ENCODE results near the gene SMARCB1.

The SMARCB1 gene

GRCh38 chr22:23804781-23805291 lies 18.1 kb downstream of the SMARCB1 start:
- DNase-seq = no peak

- no peak for DNase-seq
Measured at GRCh38 chr22:23806837-23807236, 20.1 kb downstream of the SMARCB1 start.

- no peak for DNase-seq
Measured at GRCh38 chr22:23812378-23812777, 25.6 kb downstream of the SMARCB1 start.

GRCh38 chr22:23815541-23816155 lies 28.9 kb downstream of the SMARCB1 start:
- DNase-seq = no peak

GRCh38 chr22:23816156-23816976 lies 29.6 kb downstream of the SMARCB1 start:
- no peak for DNase-seq

GRCh38 chr22:23817146-23817545 lies 30.4 kb downstream of the SMARCB1 start:
- DNase-seq = no peak

- no peak for DNase-seq
Measured at GRCh38 chr22:23818541-23818940, 31.8 kb downstream of the SMARCB1 start.

- DNase-seq = no peak
Measured at GRCh38 chr22:23820748-23821211, 34.0 kb downstream of the SMARCB1 start.

- DNase-seq = no peak
Measured at GRCh38 chr22:23822101-23822671, 35.4 kb downstream of the SMARCB1 start.

GRCh38 chr22:23823331-23823791 lies 36.6 kb downstream of the SMARCB1 start:
- no peak for DNase-seq

- no peak for DNase-seq
Measured at GRCh38 chr22:23824476-23825245, 37.9 kb downstream of the SMARCB1 start.

GRCh38 chr22:23825246-23825905 lies 38.6 kb downstream of the SMARCB1 start:
- DNase-seq = no peak

- DNase-seq = no peak
Measured at GRCh38 chr22:23826510-23827350, 40.0 kb downstream of the SMARCB1 start.

GRCh38 chr22:23827351-23827995 lies 40.7 kb downstream of the SMARCB1 start:
- DNase-seq = no peak

GRCh38 chr22:23828800-23829680 lies 42.3 kb downstream of the SMARCB1 start:
- no peak for DNase-seq

- DNase-seq = no peak
Measured at GRCh38 chr22:23829845-23830372, 43.1 kb downstream of the SMARCB1 start.

GRCh38 chr22:23831261-23831660 lies 44.5 kb downstream of the SMARCB1 start:
- no peak for DNase-seq

- no peak for DNase-seq
Measured at GRCh38 chr22:23831781-23832180, 45.0 kb downstream of the SMARCB1 start.

GRCh38 chr22:23832226-23833016 lies 45.7 kb downstream of the SMARCB1 start:
- DNase-seq = no peak
